ENCODE measurements around the gene USP48. TPM values are rescaled to one million over a fixed set of nuclear protein-coding genes. Genes with fewer than 3 reads are reported as not detected.

The USP48 gene
- total and polyA plus RNA-seq, 2 of the 8 experiments (the other 6 are each of a cell fraction or from before 2014, with no cell fraction given) = 12.8 to 83.5 TPM

DNA sequence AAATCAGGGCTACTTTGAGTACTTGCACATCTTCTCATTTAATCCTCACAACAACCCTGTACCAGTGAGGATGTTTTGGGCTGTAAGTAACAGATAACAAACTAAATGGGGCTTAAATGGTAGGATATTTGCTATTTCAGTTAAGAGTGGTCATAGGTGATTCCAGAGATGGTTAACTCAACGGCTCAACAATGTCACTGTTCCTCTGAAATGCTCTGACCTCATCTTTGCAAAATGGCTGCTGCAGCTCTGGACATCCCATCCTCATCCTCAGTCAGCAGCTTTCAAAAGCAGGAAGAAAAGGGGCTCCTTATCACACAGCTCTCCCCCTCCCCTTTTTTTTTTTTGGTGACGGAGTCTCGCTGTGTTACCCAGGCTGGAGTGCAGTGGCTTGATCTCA lies 30.6 kb upstream of the USP48 start:
- ChIA-PET CTCF (ENCODE audit: partially characterized antibody) (interaction anchor here (0.9 to 1.9 kb wide), 4 partner anchors 11 to 129 kb away, joined by 3 to 8 read pairs (median 3); no protein-coding TSS in a partner anchor), POLR2A (ENCODE audit: partially characterized antibody) (interaction anchor here (1.1 kb wide), 1 partner anchor 31 kb away, joined by 3 read pairs; no protein-coding TSS in a partner anchor)
- no peak overlapping the region for H3K23ac ChIP-seq (ENCODE audit: insufficient read length)
- no peaks in the 10 kb centered on the region for H3K9me3 ChIP-seq (ENCODE audit: insufficient read depth in 2 of 2, low read depth in 1 of 2, low read length in 1 of 2)
- H3K23me2 ChIP-seq (ENCODE audit: low read depth, low read length) = no peaks in the 10 kb centered on the region
- no peak overlapping the region for H2BK12ac ChIP-seq (ENCODE audit: low read depth, low read length)
- H2BK15ac ChIP-seq (ENCODE audit: low read length) = no peak overlapping the region
- no peak overlapping the region for H3K4ac ChIP-seq (replicated peaks; ENCODE audit: insufficient read length, low read depth, low read length)
- no peak overlapping the region for H3K14ac ChIP-seq (ENCODE audit: insufficient read length)
- no peak overlapping the region for H3K18ac ChIP-seq (ENCODE audit: extremely low read depth, low read length)
- no peak overlapping the region for H4K5ac ChIP-seq (ENCODE audit: insufficient read length, low read depth, low read length)
- no peak overlapping the region for H4K91ac ChIP-seq (replicated peaks; ENCODE audit: insufficient read length, low read length)
- DNase-seq (ENCODE audit: low read depth in 1 of 2, low spot score in 2 of 2) (no peak), FAIRE-seq (no peak)
- no peak overlapping the region for H3K4me2 ChIP-seq (ENCODE audit: insufficient read depth in 1 of 2, low read depth in 2 of 2, low read length in 2 of 2)
- H3K9ac ChIP-seq (replicated peaks in 1 of 4; ENCODE audit: extremely low read depth in 1 of 4, low read depth in 3 of 4, low read length in 3 of 4) = no peak overlapping the region
- H3K27ac ChIP-seq (ENCODE audit: low read depth, low read length) = no peak overlapping the region
- H3K4me1 ChIP-seq (replicated peaks in 1 of 4; ENCODE audit: control insufficient read depth in 3 of 4, insufficient read depth in 4 of 4, low read length in 3 of 4) = peaks cover 0 to 11% (median 2%) of the 10 kb centered on the region in 4 experiments; a peak in 5 of 7 replicates
- no peaks in the 10 kb centered on the region; a peak in 2 of 7 replicates for H3K27me3 ChIP-seq (replicated peaks in 1 of 4; ENCODE audit: control insufficient read depth in 3 of 4, extremely low read depth in 1 of 4, insufficient read depth in 3 of 4, low read length in 3 of 4)
- no peak overlapping the region for H3K56ac ChIP-seq (replicated peaks; ENCODE audit: insufficient read length, low read depth, low read length)
- no peaks in the 10 kb centered on the region for H4K20me1 ChIP-seq (replicated peaks in 1 of 2; ENCODE audit: control insufficient read depth in 1 of 2, insufficient read depth in 2 of 2, low read length in 2 of 2)
- WGBS, 2 experiments (ENCODE audit: extremely low coverage in 1 of 2, insufficient coverage in 1 of 2, insufficient read length in 1 of 2, insufficient replicate concordance in 2 of 2, low coverage in 1 of 2, low lambda C conversion rate in 2 of 2, missing lambda C conversion rate in 1 of 2) = 83% methylated on average over 1 of the region's 3 CpGs; no CpG with 5 or more reads in 1 of the 2 experiments
- H2AK5ac ChIP-seq (ENCODE audit: low read depth, low read length) = no peak overlapping the region
- H3K4me3 ChIP-seq (ENCODE audit: extremely low read depth in 1 of 4, insufficient read depth in 2 of 4, low read depth in 3 of 4, low read length in 4 of 4) = no peak overlapping the region
- H3K79me2 ChIP-seq (ENCODE audit: control insufficient read depth in 1 of 2, insufficient read depth in 2 of 2, low read length in 2 of 2) = no peaks in the 10 kb centered on the region
- no peak overlapping the region for H2BK20ac ChIP-seq (ENCODE audit: low read length)
- no peak overlapping the region for H4K8ac ChIP-seq (ENCODE audit: extremely low read depth, insufficient read depth, low read length)
- no peak overlapping the region for H2BK5ac ChIP-seq (ENCODE audit: low read depth, low read length)
- H3K36me3 ChIP-seq (ENCODE audit: control insufficient read depth in 2 of 4, insufficient read depth in 4 of 4, low read length in 3 of 4) = no peaks in the 10 kb centered on the region
- no peak overlapping the region for H2BK120ac ChIP-seq (replicated peaks; ENCODE audit: low read depth, low read length)
- H2AFZ ChIP-seq (ENCODE audit: low read length) = no peak overlapping the region
- H3K79me1 ChIP-seq (ENCODE audit: low read depth, low read length) = no peaks in the 10 kb centered on the region
- TF ChIP-seq SUZ12 (IDR thresholded peaks at IDR 0.05; ENCODE audit: low read length) (no peak), KDM5A (IDR thresholded peaks at IDR 0.05; ENCODE audit: low read length) (no peak), HDAC6 (IDR thresholded peaks at IDR 0.05; ENCODE audit: low read depth, low read length) (no peak), PHF8 (conservative IDR thresholded peaks at IDR 0.05; ENCODE audit: low read depth, low read length) (no peak), TAF1 (IDR thresholded peaks at IDR 0.05; ENCODE audit: low read depth, low read length) (no peak), POLR2AphosphoS5 (IDR thresholded peaks at IDR 0.05; ENCODE audit: low read depth, low read length) (no peak), POU5F1 (IDR thresholded peaks at IDR 0.05; ENCODE audit: low read depth, low read length) (no peak), CTBP2 (IDR thresholded peaks at IDR 0.05; ENCODE audit: borderline replicate concordance, insufficient read depth, insufficient read length, low read length) (no peak), ASH2L (IDR thresholded peaks at IDR 0.05; ENCODE audit: low read length) (no peak), TAF7 (optimal IDR thresholded peaks at IDR 0.05; ENCODE audit: borderline replicate concordance, low read depth, low read length) (no peak), NRF1 (IDR thresholded peaks at IDR 0.05; ENCODE audit: low read depth, low read length) (no peak), RFX5 (IDR thresholded peaks at IDR 0.05; ENCODE audit: borderline replicate concordance, low read depth, low read length) (no peak), RXRA (IDR thresholded peaks at IDR 0.05; ENCODE audit: insufficient read depth, low read depth, low read length) (no peak)
- TF ChIP-seq, protein P1, sequence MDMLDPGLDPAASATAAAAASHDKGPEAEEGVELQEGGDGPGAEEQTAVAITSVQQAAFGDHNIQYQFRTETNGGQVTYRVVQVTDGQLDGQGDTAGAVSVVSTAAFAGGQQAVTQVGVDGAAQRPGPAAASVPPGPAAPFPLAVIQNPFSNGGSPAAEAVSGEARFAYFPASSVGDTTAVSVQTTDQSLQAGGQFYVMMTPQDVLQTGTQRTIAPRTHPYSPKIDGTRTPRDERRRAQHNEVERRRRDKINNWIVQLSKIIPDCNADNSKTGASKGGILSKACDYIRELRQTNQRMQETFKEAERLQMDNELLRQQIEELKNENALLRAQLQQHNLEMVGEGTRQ (IDR thresholded peaks at IDR 0.05; ENCODE audit: low read length) = no peak
